H9 (cell line): Measurements from ENCODE around the gene LY6G5C. TPM values are rescaled to one million over a fixed set of nuclear protein-coding genes. Genes with fewer than 3 reads are reported as not detected.

Experiments
- DNase-seq: peaks from one replicate; pipeline ENCODE4 v3.0.0-alpha.2; 2017
- H2AFZ ChIP-seq: one replicate; pipeline ENCODE4 v1.6.1; 2013; ENCODE audit warnings: mild to moderate bottlenecking, low read length, control low read depth, moderate library complexity
- H2AK5ac ChIP-seq: 2 replicates; pipeline ENCODE4 v1.6.1; 2013; ENCODE audit warnings: low read length, control low read depth, mixed read lengths; ENCODE audit not compliant: insufficient read length
- H2BK120ac ChIP-seq: one replicate; pipeline ENCODE4 v1.6.1; 2013; ENCODE audit warnings: low read depth, mild to moderate bottlenecking, low read length, control low read depth, inconsistent platforms; ENCODE audit not compliant: poor library complexity, severe bottlenecking
- H2BK12ac ChIP-seq: 2 replicates; pipeline ENCODE4 v1.6.1; 2013; ENCODE audit warnings: low read length, control low read depth, mixed read lengths, low read depth; ENCODE audit not compliant: insufficient read length
- H2BK15ac ChIP-seq: 2 replicates; pipeline ENCODE4 v1.6.1; 2013; ENCODE audit warnings: low read depth, low read length, control low read depth
- H2BK20ac ChIP-seq: one replicate; pipeline ENCODE4 v1.6.1; 2013; ENCODE audit warnings: low read depth, mild to moderate bottlenecking, low read length, control low read depth, inconsistent platforms; ENCODE audit not compliant: poor library complexity, severe bottlenecking
- H2BK5ac ChIP-seq: 2 replicates; pipeline ENCODE4 v1.6.1; 2013; ENCODE audit warnings: low read length, control low read depth, mixed read lengths; ENCODE audit not compliant: insufficient read length
- H3K14ac ChIP-seq: 2 replicates; pipeline ENCODE4 v1.6.1; 2013; ENCODE audit warnings: low read length, control low read depth; ENCODE audit not compliant: insufficient read depth
- H3K18ac ChIP-seq: 2 replicates; pipeline ENCODE4 v1.6.1; 2013; ENCODE audit warnings: low read depth, mild to moderate bottlenecking, mixed read lengths, low read length, control low read depth; ENCODE audit not compliant: insufficient read length
- H3K23ac ChIP-seq: 2 replicates; pipeline ENCODE4 v1.6.1; 2013; ENCODE audit warnings: low read length, control low read depth, mixed read lengths, low read depth; ENCODE audit not compliant: insufficient read length
- H3K23me2 ChIP-seq: 2 replicates; pipeline ENCODE4 v1.6.1; 2013; ENCODE audit warnings: low read depth, mild to moderate bottlenecking, mixed read lengths, low read length, control low read depth; ENCODE audit not compliant: insufficient read length, poor library complexity, severe bottlenecking
- H3K27ac ChIP-seq: 2 replicates; pipeline ENCODE4 v1.5.1; 2013; ENCODE audit warnings: low read length, control low read depth, mixed read lengths, low read depth; ENCODE audit not compliant: insufficient read length
- H3K27me3 ChIP-seq: 2 replicates; pipeline ENCODE4 v1.6.1; 2013; ENCODE audit warnings: low read length, control low read depth, inconsistent platforms; ENCODE audit not compliant: insufficient read depth
- H3K4ac ChIP-seq: 2 replicates; pipeline ENCODE4 v1.6.1; 2013; ENCODE audit warnings: low read depth, mild to moderate bottlenecking, control low read depth, inconsistent platforms, low read length, moderate library complexity
- H3K4me1 ChIP-seq: 2 replicates; pipeline ENCODE4 v1.6.1; 2013; ENCODE audit warnings: low read length, control low read depth, inconsistent platforms; ENCODE audit not compliant: insufficient read depth
- H3K4me2 ChIP-seq: 2 replicates; pipeline ENCODE4 v1.6.1; 2013; ENCODE audit warnings: low read length, control low read depth, mixed read lengths; ENCODE audit not compliant: insufficient read length, insufficient read depth
- H3K56ac ChIP-seq: 2 replicates; pipeline ENCODE4 v1.6.1; 2013; ENCODE audit warnings: low read depth, mild to moderate bottlenecking, mixed read lengths, low read length, control low read depth; ENCODE audit not compliant: insufficient read length
- H3K79me1 ChIP-seq: 2 replicates; pipeline ENCODE4 v1.6.1; 2013; ENCODE audit warnings: low read depth, mild to moderate bottlenecking, moderate library complexity, low read length, control low read depth, inconsistent platforms; ENCODE audit not compliant: insufficient read depth, poor library complexity, severe bottlenecking
- H3K79me2 ChIP-seq: 2 replicates; pipeline ENCODE4 v1.6.1; 2013; ENCODE audit warnings: low read length, control low read depth, inconsistent platforms; ENCODE audit not compliant: insufficient read depth
- H3K9ac ChIP-seq: 2 replicates; pipeline ENCODE4 v1.6.1; 2013; ENCODE audit warnings: low read length, control low read depth, mixed read lengths; ENCODE audit not compliant: insufficient read length; ENCODE audit errors: extremely low read depth
- H3K9me3 ChIP-seq: one replicate; pipeline ENCODE4 v1.6.1; 2013; ENCODE audit warnings: low read depth, low read length, inconsistent platforms; ENCODE audit not compliant: control insufficient read depth
- H3T11ph ChIP-seq: one replicate; pipeline ENCODE4 v1.6.1; 2013; ENCODE audit warnings: mild to moderate bottlenecking, low read length, control low read depth, inconsistent platforms
- H4K20me1 ChIP-seq: one replicate; pipeline ENCODE4 v1.6.1; 2013; ENCODE audit not compliant: control insufficient read depth, insufficient read length, insufficient read depth
- H4K5ac ChIP-seq: 2 replicates; pipeline ENCODE4 v1.6.1; 2013; ENCODE audit warnings: low read depth, mild to moderate bottlenecking, mixed read lengths, low read length, control low read depth; ENCODE audit not compliant: insufficient read length
- H4K8ac ChIP-seq: replicated peaks from 2 replicates; pipeline ENCODE4 v1.6.1; 2013; ENCODE audit warnings: low read length, control low read depth, mixed read lengths, low read depth; ENCODE audit not compliant: insufficient read length
- H4K91ac ChIP-seq: 2 replicates; pipeline ENCODE4 v1.6.1; 2013; ENCODE audit warnings: low read depth, mild to moderate bottlenecking, moderate library complexity, mixed read lengths, low read length, control low read depth; ENCODE audit not compliant: insufficient read length
- H3K27ac Mint-ChIP-seq, 3 experiments: 2 replicates in 2 of 3; 3 replicates in 1 of 3; pipeline ENCODE4 v1.8.0; 2020 to 2021; ENCODE audit warnings: mixed read lengths in 3 of 3, mild to moderate bottlenecking in 1 of 3, moderate library complexity in 1 of 3
- H3K27me3 Mint-ChIP-seq: 2 replicates; pipeline ENCODE4 v1.8.0; 2021; ENCODE audit warnings: low read depth, mild to moderate bottlenecking, moderate library complexity, mixed read lengths
- H3K36me3 Mint-ChIP-seq, 3 experiments: 2 replicates in 2 of 3; 3 replicates in 1 of 3; pipeline ENCODE4 v1.8.0; 2020 to 2021; ENCODE audit warnings: low read depth in 3 of 3, mixed read lengths in 3 of 3; ENCODE audit not compliant: insufficient read depth in 1 of 3
- H3K4me1 Mint-ChIP-seq, 2 experiments: 2 replicates each; pipeline ENCODE4 v1.8.0; 2020; ENCODE audit warnings: mixed read lengths in 2 of 2
- H3K4me3 Mint-ChIP-seq, 2 experiments: 2 replicates in 1 of 2; 3 replicates in 1 of 2; pipeline ENCODE4 v1.8.0; 2020 to 2021; ENCODE audit warnings: mild to moderate bottlenecking in 2 of 2, mixed read lengths in 2 of 2, moderate library complexity in 1 of 2
- H3K9me3 Mint-ChIP-seq, 2 experiments: 2 replicates in 1 of 2; 3 replicates in 1 of 2; pipeline ENCODE4 v1.8.0; 2020; ENCODE audit warnings: mild to moderate bottlenecking in 2 of 2, mixed read lengths in 2 of 2, moderate library complexity in 1 of 2
- CTCF ChIP-seq: fragments of 200-600 bp; sonication (generic); conservative IDR thresholded peaks from 3 replicates; pipeline ENCODE4 v1.8.0; 2021; ENCODE audit warnings: antibody characterized with exemption, mild to moderate bottlenecking
- WGBS: extraction: QIAGEN DNeasy Blood & Tissue Kit; methylation state at CpG from one replicate; pipeline ENCODE4 v1.1.7; 2013; ENCODE audit warnings: missing lambda C conversion rate, low lambda C conversion rate, mixed read lengths; ENCODE audit not compliant: insufficient read length; ENCODE audit errors: extremely low coverage; 5-methylcytosine and 5-hydroxymethylcytosine counted together
- total RNA-seq: library from RNA; stranded (reverse); gene quantifications from 2 replicates; pipeline ENCODE4 v1.2.1, GENCODE V29; 2021

Gene LY6G5C
- total RNA-seq, 1 experiment from 2014 or later = 2.2 TPM

DNA sequence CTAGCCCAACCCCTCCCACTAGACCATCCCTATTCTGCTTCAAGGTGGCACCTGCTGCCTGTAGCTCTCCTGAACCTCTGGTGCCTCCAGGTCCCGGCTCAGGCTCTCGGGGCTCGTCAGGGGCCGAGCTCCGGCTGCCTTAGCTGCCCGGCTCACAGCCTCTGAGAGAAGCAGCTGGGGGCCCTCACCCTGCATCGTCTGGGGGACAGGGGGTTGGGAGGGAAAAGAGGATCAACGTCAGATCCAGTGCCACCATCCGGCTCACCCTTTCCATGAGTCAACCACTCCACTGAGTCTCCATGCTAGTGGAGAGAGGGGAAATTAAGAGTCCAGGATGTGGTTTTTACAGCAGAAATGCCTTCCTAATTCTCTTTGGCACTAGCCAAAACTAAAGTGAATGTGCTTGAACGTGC lies 41.4 kb downstream of the LY6G5C start:
- Mint-ChIP-seq H3K27ac (no peak overlapping the region), H3K4me1 (no peaks in the 10 kb centered on the region), H3K9me3 (no peaks in the 10 kb centered on the region), H3K27me3 (no peaks in the 10 kb centered on the region), H3K4me3 (no peak overlapping the region), H3K36me3 (peaks cover 45 to 89% (median 82%) of the 10 kb centered on the region in 3 experiments)
- H3K9ac ChIP-seq = no peak overlapping the region
- peaks cover 2% of the 10 kb centered on the region for H4K20me1 ChIP-seq
- WGBS = no CpG with 5 or more reads among the region's 10 CpGs
- H2AK5ac ChIP-seq = no peak overlapping the region
- no peak overlapping the region for H2BK5ac ChIP-seq
- no peaks in the 10 kb centered on the region for H3K23me2 ChIP-seq
- H3K9me3 ChIP-seq = no peaks in the 10 kb centered on the region
- H3K79me2 ChIP-seq = no peaks in the 10 kb centered on the region
- no peak overlapping the region for H2BK12ac ChIP-seq
- no peak overlapping the region for H3K23ac ChIP-seq
- H2BK120ac ChIP-seq = no peak overlapping the region
- no peak overlapping the region for H3K4ac ChIP-seq
- no peak overlapping the region for H4K5ac ChIP-seq
- no peak overlapping the region for H3K4me2 ChIP-seq
- H3T11ph ChIP-seq = no peak overlapping the region
- no peak overlapping the region for H2BK15ac ChIP-seq
- H3K79me1 ChIP-seq = no peaks in the 10 kb centered on the region
- no peaks in the 10 kb centered on the region for H3K4me1 ChIP-seq
- H3K56ac ChIP-seq = no peak overlapping the region
- DNase-seq = no peak
- H4K91ac ChIP-seq = no peak overlapping the region
- no peak overlapping the region for H2BK20ac ChIP-seq
- no peaks in the 10 kb centered on the region for H3K27me3 ChIP-seq
- no peak for TF ChIP-seq CTCF
- no peak overlapping the region for H3K27ac ChIP-seq
- H3K14ac ChIP-seq = no peak overlapping the region
- no peak overlapping the region for H2AFZ ChIP-seq
- no peak overlapping the region for H4K8ac ChIP-seq
- H3K18ac ChIP-seq = no peak overlapping the region
